Measurements from ENCODE around the gene LRRC74B.

Gene LRRC74B

DNA sequence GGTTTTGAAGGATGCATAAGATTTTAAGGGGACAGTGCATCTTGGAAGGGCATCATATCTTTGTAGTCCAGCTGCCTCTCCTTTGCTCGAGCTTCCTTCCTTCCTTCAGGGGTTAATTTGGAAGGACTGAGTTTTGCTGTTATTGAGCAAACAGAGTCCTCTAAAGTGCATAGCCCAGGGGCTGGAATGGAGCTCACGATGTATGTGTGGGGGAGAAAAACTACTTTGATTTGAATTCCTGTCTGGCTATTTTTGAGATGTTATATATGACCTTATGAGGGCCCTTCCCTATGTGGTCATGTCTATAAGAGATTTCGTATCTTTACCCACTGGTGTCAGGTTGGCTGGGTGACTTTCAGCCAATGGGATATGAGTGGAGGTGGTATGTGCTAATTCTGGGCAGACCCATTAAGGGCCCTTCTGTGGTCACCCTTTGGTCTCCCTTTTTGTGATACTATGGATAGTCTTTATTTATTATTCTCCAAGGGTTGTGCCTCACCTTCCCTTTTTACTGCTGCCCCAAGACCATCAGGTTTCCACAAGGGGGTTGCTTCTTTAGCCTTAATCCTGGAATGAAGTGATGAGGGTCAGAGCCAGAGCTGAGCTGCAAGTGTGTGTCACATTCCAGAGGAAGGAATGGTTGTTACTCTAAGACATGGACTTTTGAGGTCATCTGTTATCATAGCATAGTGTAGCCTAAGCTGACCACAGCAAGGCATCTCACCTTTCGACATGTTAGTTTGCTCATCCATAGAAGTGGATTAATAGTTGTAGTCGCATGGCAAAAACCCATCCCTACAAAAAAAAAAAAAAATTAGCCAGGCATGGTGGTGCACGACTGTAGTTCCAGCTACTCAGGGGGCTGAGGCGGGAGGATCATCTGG lies 54.6 kb downstream of the LRRC74B start:
- in situ Hi-C loops (cut with MboI; ENCODE audit: low sequenced_read_pairs): no loop called here

DNA sequence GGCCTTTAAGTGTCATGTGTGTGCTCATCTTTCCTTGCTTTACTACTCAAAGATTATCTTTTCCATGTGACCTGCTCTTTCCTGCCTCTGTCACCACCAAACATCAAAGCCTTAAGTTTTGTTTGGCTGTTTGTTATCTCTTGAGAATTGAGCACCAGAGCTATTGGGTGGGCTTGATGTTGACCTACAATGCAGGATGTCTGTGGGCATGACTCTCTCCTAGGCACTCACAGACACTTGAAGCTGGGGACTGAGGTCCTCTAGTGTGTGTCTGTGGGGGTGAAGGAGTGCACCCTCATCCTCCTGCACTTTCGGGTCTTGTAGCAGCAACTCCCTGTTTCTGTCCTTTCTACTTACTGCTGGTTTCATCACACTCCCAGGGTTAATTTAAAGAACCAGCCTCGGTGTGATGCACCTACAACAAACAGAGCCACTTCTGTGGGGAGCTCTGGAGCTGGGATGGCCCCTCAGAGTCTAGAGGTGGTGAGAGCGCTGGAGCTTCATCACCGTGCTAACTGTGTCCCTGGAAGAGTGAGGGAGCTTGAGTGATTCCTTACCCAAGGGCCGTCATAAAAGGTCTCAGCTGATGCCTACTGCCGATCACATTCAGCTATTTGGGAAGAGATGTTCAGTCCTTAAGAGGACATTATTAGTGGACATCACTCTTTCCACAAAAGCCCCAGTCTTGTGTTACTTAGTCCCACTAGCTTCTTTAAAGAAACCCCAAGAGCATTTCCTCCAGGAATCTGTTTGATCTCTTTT lies 56.3 kb downstream of the LRRC74B start:
- in situ Hi-C loops (cut with MboI; ENCODE audit: low sequenced_read_pairs): no loop called here

DNA sequence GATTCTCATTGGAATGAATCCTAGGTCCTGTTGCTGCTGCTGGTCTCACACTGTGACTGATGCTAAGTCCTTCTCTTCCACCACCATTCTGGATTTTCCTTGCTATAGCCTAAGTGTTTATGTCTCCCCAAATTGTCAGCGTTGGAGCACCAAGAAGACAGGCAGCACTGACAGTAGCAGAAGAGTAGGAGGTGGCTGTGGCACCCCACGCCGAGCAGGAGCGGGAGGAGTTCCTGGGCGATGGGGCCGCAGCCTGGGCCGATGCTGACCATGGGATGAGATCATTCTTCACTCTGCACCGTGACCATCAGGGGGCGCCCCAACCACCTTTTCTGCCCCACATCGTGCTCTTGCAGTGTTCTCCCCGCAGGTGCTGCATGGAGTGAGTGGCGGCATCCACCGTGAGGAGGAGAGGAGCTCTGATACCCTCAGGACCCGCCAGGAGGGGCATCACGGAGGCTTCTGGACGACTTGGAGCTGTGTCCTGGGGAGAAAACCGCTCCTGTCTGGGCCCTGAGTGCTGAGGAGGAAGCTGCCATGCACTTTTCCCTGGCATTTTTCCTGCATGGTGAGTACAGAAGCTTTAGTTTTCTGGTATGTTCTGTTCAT lies 57.0 kb downstream of the LRRC74B start:
- in situ Hi-C loops (cut with MboI; ENCODE audit: low sequenced_read_pairs): no loop called here

DNA sequence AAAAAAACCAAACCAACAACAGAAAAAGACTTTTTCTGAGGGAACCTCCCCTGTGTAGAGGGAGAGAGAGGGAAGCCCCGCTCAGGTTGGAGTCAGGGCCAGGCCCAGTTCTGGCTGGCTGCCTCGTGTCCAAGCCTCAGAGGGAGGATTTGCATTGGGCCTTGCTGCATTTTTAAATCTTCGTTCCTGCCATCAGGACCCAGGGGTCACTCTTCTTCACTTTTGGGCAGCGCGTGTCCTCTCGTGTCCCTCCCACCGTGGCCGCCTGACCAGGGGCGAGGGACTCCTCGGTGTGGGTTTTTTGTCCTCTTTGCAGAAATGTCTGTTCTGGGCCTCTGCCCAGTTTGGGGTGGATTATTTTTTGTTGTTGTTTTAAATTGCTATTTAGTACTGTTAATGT lies 57.9 kb downstream of the LRRC74B start:
- in situ Hi-C loops (cut with MboI; ENCODE audit: low sequenced_read_pairs): no loop called here

DNA sequence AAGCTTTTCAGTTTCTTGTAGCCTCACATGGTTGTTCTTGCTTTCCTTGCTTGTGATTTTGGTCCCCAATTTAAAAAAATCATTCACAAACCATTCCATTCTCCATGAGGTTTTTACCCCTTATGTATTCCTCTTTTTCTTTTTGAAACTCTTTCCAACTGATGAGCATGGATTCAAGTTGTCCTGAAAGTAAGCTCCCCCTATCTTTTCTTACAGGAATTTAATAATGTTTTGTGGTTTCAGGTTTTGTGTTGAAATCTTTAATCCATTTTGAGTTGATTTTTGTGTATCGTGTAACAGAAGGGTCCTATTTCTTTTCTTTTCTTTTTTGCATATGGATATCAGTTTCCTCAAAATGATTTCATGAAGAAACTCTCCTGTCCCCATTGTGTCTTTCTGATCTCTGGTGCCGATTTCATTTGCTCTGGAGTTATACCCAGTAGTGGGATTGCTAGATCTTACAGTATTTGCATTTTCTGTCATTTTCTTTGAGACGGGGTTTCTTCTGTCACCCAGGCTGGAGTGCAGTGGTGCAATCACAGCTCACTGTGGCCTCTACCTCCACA lies 58.5 kb downstream of the LRRC74B start:
- in situ Hi-C loops (cut with MboI; ENCODE audit: low sequenced_read_pairs): no loop called here

DNA sequence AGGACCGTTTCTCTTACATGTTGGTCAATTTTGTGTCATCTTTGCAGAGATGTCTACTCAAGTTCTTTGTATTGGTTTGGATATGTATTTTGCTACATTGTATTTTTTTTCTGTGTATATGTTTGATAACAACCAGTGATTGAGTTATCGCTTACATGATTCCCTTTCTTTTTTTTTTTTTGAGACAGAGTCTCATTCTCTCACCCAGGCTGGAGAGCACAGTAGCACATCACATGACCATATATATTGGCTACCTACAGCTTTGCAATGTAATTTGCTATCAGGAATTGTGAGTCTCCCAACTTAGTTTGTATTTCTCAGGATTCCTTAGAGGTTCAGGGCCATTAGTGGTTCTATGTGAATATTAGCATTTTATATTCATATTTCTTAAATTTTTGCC lies 59.5 kb downstream of the LRRC74B start:
- in situ Hi-C loops (cut with MboI; ENCODE audit: low sequenced_read_pairs): no loop called here

DNA sequence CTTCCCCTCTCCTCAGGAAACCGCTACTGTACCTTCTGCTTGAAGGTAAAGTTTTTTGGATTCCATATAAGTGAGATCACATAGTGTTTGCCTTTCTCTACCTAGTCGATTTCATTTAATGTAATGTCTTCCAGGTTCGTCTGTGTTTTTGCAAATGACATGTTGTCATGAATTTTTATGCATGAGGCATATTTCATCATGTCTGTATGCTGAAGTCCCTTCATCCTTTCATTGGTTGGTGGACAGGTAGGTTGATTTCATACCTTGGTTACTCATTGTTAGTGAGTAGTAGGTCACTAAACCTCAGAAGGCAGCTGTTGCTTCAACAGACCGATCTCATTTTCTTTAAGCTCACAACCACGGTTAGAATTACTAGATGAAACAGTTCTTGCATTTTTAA lies 60.3 kb downstream of the LRRC74B start:
- in situ Hi-C loops (cut with MboI; ENCODE audit: low sequenced_read_pairs): no loop called here

DNA sequence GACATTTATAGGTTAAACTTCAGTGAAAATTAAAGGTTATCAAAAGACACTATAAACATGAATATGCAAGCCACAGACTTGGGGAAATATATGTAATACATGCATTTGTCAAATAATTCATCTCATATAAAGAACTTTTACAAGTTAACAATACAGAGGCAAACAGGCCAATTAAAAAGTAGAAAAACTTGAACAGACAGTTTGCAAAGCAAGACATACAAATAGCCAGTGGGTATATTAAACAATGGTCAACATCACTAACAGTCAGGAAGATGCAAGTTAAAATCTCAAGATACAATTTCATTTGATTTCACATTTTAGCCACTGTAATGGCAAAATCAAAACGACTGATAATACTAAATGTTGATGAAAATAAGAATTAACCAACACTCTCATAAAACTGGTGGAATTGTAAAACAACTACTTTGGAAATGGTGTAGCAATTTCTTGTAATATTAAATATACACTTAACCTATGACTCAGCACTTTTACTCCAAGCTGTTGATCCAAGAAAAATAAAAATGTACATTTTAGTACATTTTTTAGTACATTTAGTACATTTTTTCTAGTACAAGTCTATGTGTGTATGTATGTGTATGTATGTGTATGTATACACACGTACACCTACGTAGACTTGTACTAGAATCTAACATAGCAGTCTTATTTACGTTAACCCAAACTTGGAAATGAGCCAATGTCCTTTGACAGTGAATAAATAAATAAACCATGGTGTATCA lies 62.8 kb downstream of the LRRC74B start:
- in situ Hi-C loops (cut with MboI; ENCODE audit: low sequenced_read_pairs): no loop called here

Measured in hTERT RPE-1 (cell line).